Measurements from ENCODE around the gene ZEB2. TPM values are rescaled to one million over a fixed set of nuclear protein-coding genes. Genes with fewer than 3 reads are reported as not detected.

ZEB2 gene
- polyA plus RNA-seq, 2 of the 4 experiments (the other 2 are of a cell fraction) = 4.2 to 7.0 TPM

DNA sequence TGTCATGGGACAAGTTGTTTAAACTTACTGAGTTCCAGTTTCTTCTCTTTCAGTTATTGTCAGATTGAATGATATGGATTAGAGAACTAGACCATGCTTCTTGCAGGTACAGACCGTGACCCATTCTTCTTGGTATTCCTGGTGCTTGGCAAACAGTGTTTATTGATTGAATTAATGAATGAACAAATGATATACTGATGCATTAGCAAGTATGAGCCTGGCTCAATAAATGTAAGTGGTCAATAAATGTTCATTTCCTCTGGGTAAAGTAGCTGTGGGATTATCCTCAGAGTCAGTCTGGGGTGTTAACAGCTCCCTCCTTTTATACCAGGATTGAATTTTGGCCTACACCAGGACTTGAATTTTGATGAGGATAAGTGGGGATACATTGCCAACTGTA, 160.2 kb downstream of the ZEB2 start:
- ATAC-seq = no peak

DNA sequence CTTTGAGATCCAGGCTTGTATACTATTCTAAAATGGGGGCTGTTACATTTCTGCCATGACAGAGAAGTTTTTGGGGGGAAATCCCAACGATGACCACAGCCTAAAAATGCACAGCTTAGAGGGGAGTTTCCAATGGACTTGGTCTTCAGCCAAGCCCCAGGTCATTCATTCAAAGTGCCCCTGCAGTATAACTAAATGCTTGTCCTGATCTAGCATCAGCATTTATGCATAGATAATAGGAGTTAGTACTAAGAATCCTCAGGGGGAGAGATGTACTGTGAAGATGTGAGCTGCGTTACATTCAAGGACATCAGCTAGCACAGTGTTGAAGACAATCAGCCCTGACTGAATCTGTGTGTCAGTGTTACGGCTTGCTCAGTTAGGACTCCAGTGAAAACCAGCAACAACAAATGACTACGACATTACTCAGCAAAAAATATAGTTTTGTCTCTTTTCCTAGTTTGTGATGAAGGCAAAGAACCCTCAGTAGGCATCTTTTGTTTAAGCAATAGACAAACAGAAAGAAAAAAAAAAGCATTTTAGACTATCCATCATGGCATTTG, 160.9 kb downstream of the ZEB2 start:
- H3K4me3 ChIP-seq = no peak overlapping the region
- peaks cover 46% of the 10 kb centered on the region for H3K4me1 ChIP-seq
- WGBS (ENCODE audit: missing lambda C conversion rate) = 29% methylated on average over 4 of the region's 4 CpGs
- CTCF ChIA-PET = no interaction called here
- no peaks in the 10 kb centered on the region for H3K9me3 ChIP-seq
- DNase-seq (ENCODE audit: low read depth in 1 of 2, low spot score in 1 of 2) (peak in 1 of 2 experiments; percentile 33), FAIRE-seq (no peak), ATAC-seq (peak; percentile 32 to 63; a peak in 5 of 6 replicates)
- peak overlapping the region; percentile 64 to 66 for H3K27ac ChIP-seq
- peak overlapping the region; percentile 76 for H3K4me2 ChIP-seq
- TF ChIP-seq GATA3 (IDR thresholded peaks at IDR 0.05; ENCODE audit: borderline replicate concordance) = no peak
- TF ChIP-seq FOSL2 (IDR thresholded peaks at IDR 0.05) = no peak
- no peak for TF ChIP-seq FOSL2 (CRISPR knock-in tag; IDR thresholded peaks at IDR 0.05)
- peak; percentile 91 for TF ChIP-seq MAFK (IDR thresholded peaks at IDR 0.05; ENCODE audit: partially characterized antibody)
- POLR2A ChIA-PET = no interaction called here

More for the DNA sequence above, 160.2 kb downstream of the ZEB2 start:
- 94% methylated on average over 1 of the region's 1 CpG for WGBS (ENCODE audit: missing lambda C conversion rate)
- Histone ChIP-seq H3K4me2 (peak overlapping the region; percentile 76; the same call in 1 of the 3 replicates), H3K27ac (peak overlapping the region; percentile 1 to 64; a peak in 4 of 6 replicates), H3K9me3 (no peaks in the 10 kb centered on the region), H3K4me1 (peaks cover 46% of the 10 kb centered on the region), H3K4me3 (no peak overlapping the region)
- no peak for TF ChIP-seq HEYL (CRISPR knock-in tag; IDR thresholded peaks at IDR 0.05)
- TF ChIP-seq ZFP36 (IDR thresholded peaks at IDR 0.05; ENCODE audit: borderline replicate concordance, partially characterized antibody) = no peak
- no peak for TF ChIP-seq KDM1A (IDR thresholded peaks at IDR 0.05; ENCODE audit: low read depth)
- no peak for TF ChIP-seq RFX5 (IDR thresholded peaks at IDR 0.05)
- no peak for TF ChIP-seq POLR2A (IDR thresholded peaks at IDR 0.05; ENCODE audit: low read length)
- TF ChIP-seq JUN (IDR thresholded peaks at IDR 0.05) = no peak
- TF ChIP-seq NPAS2 (CRISPR knock-in tag; IDR thresholded peaks at IDR 0.05; ENCODE audit: borderline replicate concordance) = no peak
- no peak for TF ChIP-seq ZNF302 (CRISPR knock-in tag; IDR thresholded peaks at IDR 0.05)
- TF ChIP-seq GATA3 (IDR thresholded peaks at IDR 0.05; ENCODE audit: borderline replicate concordance) = no peak
- TF ChIP-seq CEBPB (IDR thresholded peaks at IDR 0.05) = no peak
- no peak for TF ChIP-seq RARB (CRISPR knock-in tag; IDR thresholded peaks at IDR 0.05)
- TF ChIP-seq NFE2L2 (conservative IDR thresholded peaks at IDR 0.05; ENCODE audit: low read length) = no peak
- TF ChIP-seq RNF2 (IDR thresholded peaks at IDR 0.05; ENCODE audit: borderline replicate concordance, low read depth) = no peak
- TF ChIP-seq SMC3 (IDR thresholded peaks at IDR 0.05) = no peak
- TF ChIP-seq, protein P1, sequence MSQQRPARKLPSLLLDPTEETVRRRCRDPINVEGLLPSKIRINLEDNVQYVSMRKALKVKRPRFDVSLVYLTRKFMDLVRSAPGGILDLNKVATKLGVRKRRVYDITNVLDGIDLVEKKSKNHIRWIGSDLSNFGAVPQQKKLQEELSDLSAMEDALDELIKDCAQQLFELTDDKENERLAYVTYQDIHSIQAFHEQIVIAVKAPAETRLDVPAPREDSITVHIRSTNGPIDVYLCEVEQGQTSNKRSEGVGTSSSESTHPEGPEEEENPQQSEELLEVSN (IDR thresholded peaks at IDR 0.05; ENCODE audit: borderline replicate concordance, low read depth) = no peak
- TF ChIP-seq HOXB5 (CRISPR knock-in tag; IDR thresholded peaks at IDR 0.05) = no peak
- no peak for TF ChIP-seq POLR2AphosphoS2 (conservative IDR thresholded peaks at IDR 0.05; ENCODE audit: low read length)
- TF ChIP-seq, protein P2, sequence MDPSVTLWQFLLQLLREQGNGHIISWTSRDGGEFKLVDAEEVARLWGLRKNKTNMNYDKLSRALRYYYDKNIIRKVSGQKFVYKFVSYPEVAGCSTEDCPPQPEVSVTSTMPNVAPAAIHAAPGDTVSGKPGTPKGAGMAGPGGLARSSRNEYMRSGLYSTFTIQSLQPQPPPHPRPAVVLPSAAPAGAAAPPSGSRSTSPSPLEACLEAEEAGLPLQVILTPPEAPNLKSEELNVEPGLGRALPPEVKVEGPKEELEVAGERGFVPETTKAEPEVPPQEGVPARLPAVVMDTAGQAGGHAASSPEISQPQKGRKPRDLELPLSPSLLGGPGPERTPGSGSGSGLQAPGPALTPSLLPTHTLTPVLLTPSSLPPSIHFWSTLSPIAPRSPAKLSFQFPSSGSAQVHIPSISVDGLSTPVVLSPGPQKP (IDR thresholded peaks at IDR 0.05; ENCODE audit: low read depth, low read length) = no peak
- no peak for TF ChIP-seq TP53 (CRISPR knock-in tag; IDR thresholded peaks at IDR 0.05)
- no peak for FAIRE-seq
- ChIA-PET POLR2A (no interaction called here), CTCF (no interaction called here)
- DNase-seq (ENCODE audit: low read depth in 1 of 2, low spot score in 1 of 2) = no peak

DNA sequence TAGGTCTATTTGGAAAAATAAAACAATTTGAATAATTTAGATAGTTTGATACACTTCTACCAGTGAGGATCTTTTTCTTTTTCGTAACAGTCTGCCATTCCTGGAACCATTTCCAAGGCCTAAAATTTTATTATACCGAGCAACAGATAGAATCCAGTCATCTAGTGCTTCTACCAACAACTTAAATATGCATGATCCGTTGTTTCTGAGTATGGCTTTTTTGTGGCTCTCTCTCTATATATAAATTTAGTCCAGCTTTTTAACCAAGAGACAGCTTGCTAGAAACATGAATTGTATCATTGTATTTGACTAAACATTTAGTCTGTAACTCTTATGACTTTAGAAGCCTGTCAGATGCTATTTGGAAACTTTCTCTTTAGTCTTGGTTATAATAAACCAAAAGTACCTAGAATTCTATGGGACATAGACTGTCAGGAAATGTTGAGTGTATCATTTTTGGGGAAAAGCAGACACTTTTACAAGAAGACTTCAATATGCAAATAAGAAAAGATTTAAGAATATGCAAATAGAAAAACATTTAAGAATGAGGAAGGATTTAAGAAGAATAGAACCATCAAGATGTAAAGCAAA, 161.4 kb downstream of the ZEB2 start:
- no peak for FAIRE-seq
- Histone ChIP-seq H3K4me3 (no peak overlapping the region), H3K4me1 (peaks cover 46% of the 10 kb centered on the region), H3K4me2 (peak overlapping the region; percentile 76), H3K9me3 (no peaks in the 10 kb centered on the region), H3K27ac (peak overlapping the region; percentile 66)
- DNase-seq (ENCODE audit: low read depth in 1 of 2, low spot score in 1 of 2) = no peak
- ChIA-PET CTCF (no interaction called here), POLR2A (no interaction called here)
- WGBS (ENCODE audit: missing lambda C conversion rate) = 82% methylated on average over 3 of the region's 3 CpGs
- no peak for ATAC-seq
- TF ChIP-seq SMC3 (IDR thresholded peaks at IDR 0.05) = no peak
- no peak for TF ChIP-seq CBX2 (IDR thresholded peaks at IDR 0.05; ENCODE audit: borderline replicate concordance, low read depth)
- no peak for TF ChIP-seq ZC3H11A (IDR thresholded peaks at IDR 0.05)
- TF ChIP-seq, protein P3, sequence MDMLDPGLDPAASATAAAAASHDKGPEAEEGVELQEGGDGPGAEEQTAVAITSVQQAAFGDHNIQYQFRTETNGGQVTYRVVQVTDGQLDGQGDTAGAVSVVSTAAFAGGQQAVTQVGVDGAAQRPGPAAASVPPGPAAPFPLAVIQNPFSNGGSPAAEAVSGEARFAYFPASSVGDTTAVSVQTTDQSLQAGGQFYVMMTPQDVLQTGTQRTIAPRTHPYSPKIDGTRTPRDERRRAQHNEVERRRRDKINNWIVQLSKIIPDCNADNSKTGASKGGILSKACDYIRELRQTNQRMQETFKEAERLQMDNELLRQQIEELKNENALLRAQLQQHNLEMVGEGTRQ (IDR thresholded peaks at IDR 0.05) = no peak
- TF ChIP-seq, protein P4, sequence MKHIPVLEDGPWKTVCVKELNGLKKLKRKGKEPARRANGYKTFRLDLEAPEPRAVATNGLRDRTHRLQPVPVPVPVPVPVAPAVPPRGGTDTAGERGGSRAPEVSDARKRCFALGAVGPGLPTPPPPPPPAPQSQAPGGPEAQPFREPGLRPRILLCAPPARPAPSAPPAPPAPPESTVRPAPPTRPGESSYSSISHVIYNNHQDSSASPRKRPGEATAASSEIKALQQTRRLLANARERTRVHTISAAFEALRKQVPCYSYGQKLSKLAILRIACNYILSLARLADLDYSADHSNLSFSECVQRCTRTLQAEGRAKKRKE (CRISPR knock-in tag; IDR thresholded peaks at IDR 0.05; ENCODE audit: low read depth) = no peak
- no peak for TF ChIP-seq HEYL (CRISPR knock-in tag; IDR thresholded peaks at IDR 0.05)
- TF ChIP-seq, protein P5, sequence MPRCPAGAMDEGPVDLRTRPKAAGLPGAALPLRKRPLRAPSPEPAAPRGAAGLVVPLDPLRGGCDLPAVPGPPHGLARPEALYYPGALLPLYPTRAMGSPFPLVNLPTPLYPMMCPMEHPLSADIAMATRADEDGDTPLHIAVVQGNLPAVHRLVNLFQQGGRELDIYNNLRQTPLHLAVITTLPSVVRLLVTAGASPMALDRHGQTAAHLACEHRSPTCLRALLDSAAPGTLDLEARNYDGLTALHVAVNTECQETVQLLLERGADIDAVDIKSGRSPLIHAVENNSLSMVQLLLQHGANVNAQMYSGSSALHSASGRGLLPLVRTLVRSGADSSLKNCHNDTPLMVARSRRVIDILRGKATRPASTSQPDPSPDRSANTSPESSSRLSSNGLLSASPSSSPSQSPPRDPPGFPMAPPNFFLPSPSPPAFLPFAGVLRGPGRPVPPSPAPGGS (IDR thresholded peaks at IDR 0.05) = no peak
- TF ChIP-seq HOXB13 (CRISPR knock-in tag; IDR thresholded peaks at IDR 0.05; ENCODE audit: low read depth) = no peak
- TF ChIP-seq TP53 (CRISPR knock-in tag; IDR thresholded peaks at IDR 0.05) = no peak
- TF ChIP-seq, protein P1 (IDR thresholded peaks at IDR 0.05; ENCODE audit: borderline replicate concordance, low read depth) = no peak
- no peak for TF ChIP-seq RCOR1 (IDR thresholded peaks at IDR 0.05; ENCODE audit: low read depth, low read length)
- no peak for TF ChIP-seq HDAC2 (IDR thresholded peaks at IDR 0.05)
- no peak for TF ChIP-seq MAFK (IDR thresholded peaks at IDR 0.05; ENCODE audit: partially characterized antibody)
